IMR-90 (cell line): ENCODE results near the gene PTBP1. TPM values are rescaled to one million over a fixed set of nuclear protein-coding genes. Genes with fewer than 3 reads are reported as not detected.

Experiments
- ATAC-seq: fragments of 200-7000 bp; cut with Tn5 transposase; 2 replicates; pipeline ENCODE4 v1.9.1; 2020; ENCODE audit warnings: low read depth, mild to moderate bottlenecking, moderate library complexity
- BruUV-seq: library from RNA; stranded (reverse); fragments of 400-500 nt; replicated peaks from 2 replicates; lab custom pipeline; 2021; lab: Mats Ljungman, UMichigan
- CTCF ChIA-PET: fragments of 300-600 bp; formaldehyde crosslinking; extraction: SDS; loops from one replicate; lab custom pipeline; 2021; ENCODE audit warnings: antibody characterized with exemption; lab: Yijun Ruan, JAX
- POLR2A ChIA-PET: fragments of 300-600 bp; sonication (Branson Sonifier 250); formaldehyde crosslinking; loops from one replicate; lab custom pipeline; 2022; ENCODE audit warnings: antibody characterized with exemption; ENCODE audit not compliant: unreplicated experiment; lab: Charles Lee
- DNase-seq: peaks from one replicate; pipeline ENCODE4 v3.0.0; 2013
- H2AFZ ChIP-seq: replicated peaks from 2 replicates; pipeline ENCODE3; 2013; ENCODE audit warnings: low read length, mild to moderate bottlenecking; ENCODE audit not compliant: poor library complexity
- H2AK5ac ChIP-seq: 2 replicates; pipeline ENCODE4 v1.6.1; 2013; ENCODE audit warnings: low read depth, low read length, inconsistent platforms
- H2AK9ac ChIP-seq: replicated peaks from 2 replicates; pipeline ENCODE3; 2013; ENCODE audit warnings: mild to moderate bottlenecking, low read depth, low read length, moderate library complexity; ENCODE audit not compliant: poor library complexity
- H2BK120ac ChIP-seq: 2 replicates; pipeline ENCODE4 v1.6.1; 2013; ENCODE audit warnings: low read depth, low read length, inconsistent platforms
- H2BK15ac ChIP-seq: 3 replicates; pipeline ENCODE4 v1.6.1; 2013; ENCODE audit warnings: low read depth, low read length, inconsistent platforms
- H2BK20ac ChIP-seq: 2 replicates; pipeline ENCODE4 v1.6.1; 2013; ENCODE audit warnings: low read depth, mild to moderate bottlenecking, inconsistent platforms, low read length, moderate library complexity
- H2BK5ac ChIP-seq: 2 replicates; pipeline ENCODE4 v1.6.1; 2013; ENCODE audit warnings: mild to moderate bottlenecking, low read depth, low read length, inconsistent platforms; ENCODE audit not compliant: poor library complexity, severe bottlenecking
- H3K14ac ChIP-seq: replicated peaks from 2 replicates; pipeline ENCODE4 v1.6.1; 2013; ENCODE audit warnings: low read depth, low read length, inconsistent platforms
- H3K18ac ChIP-seq: 2 replicates; pipeline ENCODE4 v1.6.1; 2013; ENCODE audit warnings: low read depth, low read length, control low read depth
- H3K23ac ChIP-seq: 2 replicates; pipeline ENCODE4 v1.6.1; 2013; ENCODE audit warnings: low read depth, low read length, inconsistent platforms
- H3K27ac ChIP-seq: 2 replicates; pipeline ENCODE4 v1.5.1; 2013; ENCODE audit warnings: mild to moderate bottlenecking, control low read depth, low read length; ENCODE audit not compliant: insufficient read depth
- H3K27me3 ChIP-seq: 2 replicates; pipeline ENCODE4 v1.6.1; 2013; ENCODE audit warnings: low read length; ENCODE audit not compliant: control insufficient read depth, insufficient read depth
- H3K36me3 ChIP-seq: 2 replicates; pipeline ENCODE4 v1.6.1; 2013; ENCODE audit warnings: low read length, mixed read lengths; ENCODE audit not compliant: control insufficient read depth, insufficient read depth
- H3K4ac ChIP-seq: 2 replicates; pipeline ENCODE4 v1.6.1; 2013; ENCODE audit warnings: low read depth, low read length, inconsistent platforms
- H3K4me1 ChIP-seq: 2 replicates; pipeline ENCODE4 v1.6.1; 2013; ENCODE audit warnings: low read length, mixed read lengths; ENCODE audit not compliant: control insufficient read depth, insufficient read depth
- H3K4me2 ChIP-seq: 2 replicates; pipeline ENCODE4 v1.6.1; 2013; ENCODE audit warnings: low read depth, mild to moderate bottlenecking, control low read depth, low read length, moderate library complexity
- H3K4me3 ChIP-seq: 2 replicates; pipeline ENCODE4 v1.5.1; 2013; ENCODE audit warnings: low read depth, mild to moderate bottlenecking, control low read depth, low read length, moderate library complexity; ENCODE audit not compliant: insufficient read depth
- H3K56ac ChIP-seq: 2 replicates; pipeline ENCODE4 v1.6.1; 2013; ENCODE audit warnings: low read length, inconsistent platforms; ENCODE audit not compliant: insufficient read depth; ENCODE audit errors: extremely low read depth
- H3K79me1 ChIP-seq, 2 experiments: 2 replicates each; pipeline ENCODE4 v1.6.1; 2013; ENCODE audit warnings: low read length in 2 of 2, inconsistent platforms in 1 of 2, low read depth in 1 of 2
- H3K9ac ChIP-seq: 2 replicates; pipeline ENCODE4 v1.6.1; 2013; ENCODE audit warnings: low read depth, low read length, control low read depth
- H3K9me1 ChIP-seq: 2 replicates; pipeline ENCODE4 v1.6.1; 2013; ENCODE audit warnings: low read length, inconsistent platforms; ENCODE audit not compliant: insufficient read depth
- H3K9me3 ChIP-seq: 2 replicates; pipeline ENCODE4 v1.6.1; 2013; ENCODE audit warnings: low read length; ENCODE audit not compliant: control insufficient read depth, insufficient read depth
- H4K20me1 ChIP-seq: 2 replicates; pipeline ENCODE4 v1.6.1; 2013; ENCODE audit warnings: low read length, inconsistent platforms; ENCODE audit not compliant: insufficient read depth
- H4K5ac ChIP-seq: 2 replicates; pipeline ENCODE4 v1.6.1; 2013; ENCODE audit warnings: mild to moderate bottlenecking, low read depth, low read length, control low read depth
- H4K8ac ChIP-seq, 2 experiments: 2 replicates each; pipeline ENCODE4 v1.6.1; 2013; ENCODE audit warnings: low read depth in 2 of 2, low read length in 2 of 2, control low read depth in 1 of 2, inconsistent platforms in 1 of 2
- H4K91ac ChIP-seq: 2 replicates; pipeline ENCODE4 v1.6.1; 2013; ENCODE audit warnings: low read depth, low read length, inconsistent platforms; ENCODE audit not compliant: insufficient read depth
- BHLHE40 ChIP-seq: fragments of 150-350 bp; IDR thresholded peaks from 2 replicates; pipeline ENCODE4 v1.6.1; 2016; ENCODE audit warnings: mild to moderate bottlenecking, low read depth, low read length
- CEBPB ChIP-seq: IDR thresholded peaks from 2 replicates; pipeline ENCODE4 v1.6.1; 2012; ENCODE audit warnings: low read depth, low read length, improper control_type of control experiment
- CHD1 ChIP-seq: IDR thresholded peaks from 2 replicates; pipeline ENCODE4 v1.6.1; 2012; ENCODE audit warnings: low read depth, low read length, improper control_type of control experiment
- FOS ChIP-seq: fragments of 150-350 bp; IDR thresholded peaks from 2 replicates; pipeline ENCODE4 v1.6.1; 2016; ENCODE audit warnings: low read depth, low read length
- MAFK ChIP-seq: IDR thresholded peaks from 2 replicates; pipeline ENCODE4 v1.6.1; 2012; ENCODE audit warnings: low read depth, low read length, improper control_type of control experiment
- NFE2L2 ChIP-seq: fragments of 150-350 bp; IDR thresholded peaks from 2 replicates; pipeline ENCODE4 v1.6.1; 2016; ENCODE audit warnings: low read depth, mild to moderate bottlenecking, low read length
- POLR2A ChIP-seq: IDR thresholded peaks from 2 replicates; pipeline ENCODE4 v1.6.1; 2012; ENCODE audit warnings: mild to moderate bottlenecking, low read depth, low read length
- RAD21 ChIP-seq: IDR thresholded peaks from 2 replicates; pipeline ENCODE4 v1.6.1; 2012; ENCODE audit warnings: low read length, improper control_type of control experiment
- RCOR1 ChIP-seq: IDR thresholded peaks from 2 replicates; pipeline ENCODE4 v1.6.1; 2012; ENCODE audit warnings: mild to moderate bottlenecking, low read length, improper control_type of control experiment; ENCODE audit not compliant: insufficient replicate concordance
- RFX5 ChIP-seq: IDR thresholded peaks from 2 replicates; pipeline ENCODE4 v1.8.0; 2012; ENCODE audit warnings: low read depth, mild to moderate bottlenecking, low read length, moderate library complexity
- SMC3 ChIP-seq: fragments of 150-350 bp; IDR thresholded peaks from 2 replicates; pipeline ENCODE4 v1.6.1; 2016; ENCODE audit warnings: low read depth, mild to moderate bottlenecking, antibody characterized with exemption, low read length, moderate library complexity
- WGBS, 2 experiments: methylation state at CpG; one replicate each; pipeline versions ENCODE4 v1.1.5 to v1.1.7; 2013; ENCODE audit warnings: missing lambda C conversion rate in 2 of 2; ENCODE audit not compliant: insufficient read length in 1 of 2; ENCODE audit errors: extremely low coverage in 2 of 2; 5-methylcytosine and 5-hydroxymethylcytosine counted together
- dilution Hi-C: fragments of 300-500 bp; cut with HindIII; formaldehyde crosslinking; loops from one replicate; pipeline ENCODE4 v1.14.3; 2018; ENCODE audit warnings: low sequenced_read_pairs; ENCODE audit not compliant: unreplicated experiment
- in situ Hi-C: fragments of 300-500 bp; cut with MboI; formaldehyde crosslinking; loops from 3 replicates; pipeline ENCODE4 v1.14.3; 2019; ENCODE audit warnings: low sequenced_read_pairs, inconsistent platforms, mixed read lengths
- intact Hi-C: fragments of 100-400 bp; cut with micrococcal nuclease; formaldehyde crosslinking; loops from 2 replicates; pipeline ENCODE4 v1.10.0; 2022
- polyA plus RNA-seq, 3 experiments: library from polyadenylated mRNA; depleted of rRNA; stranded (reverse); fragments of >200 nt; gene quantifications; 2 replicates each; pipeline ENCODE4 v1.2.3, GENCODE V29; 2012; ENCODE audit warnings: low replicate concordance in 1 of 3
- total RNA-seq: library from RNA; depleted of rRNA; stranded (reverse); fragments of >200 nt; gene quantifications from 2 replicates; pipeline ENCODE4 v1.2.3, GENCODE V29; 2012
- TF ChIP-seq, protein P1 (sequence below): fragments of 150-350 bp; IDR thresholded peaks from 2 replicates; pipeline ENCODE4 v1.6.1; 2017; ENCODE audit warnings: mild to moderate bottlenecking, antibody characterized with exemption, low read length, low read depth
- TF ChIP-seq, protein P2 (sequence below): fragments of 150-350 bp; IDR thresholded peaks from 2 replicates; pipeline ENCODE4 v1.6.1; 2016; ENCODE audit warnings: low read depth, mild to moderate bottlenecking, low read length, moderate library complexity, borderline replicate concordance
- TF ChIP-seq, protein P3 (sequence below): conservative IDR thresholded peaks from 2 replicates; pipeline ENCODE4 v1.5.1; 2012; ENCODE audit warnings: mild to moderate bottlenecking, low read depth, low read length, improper control_type of control experiment

PTBP1 gene
- total and polyA plus RNA-seq, 2 of the 4 experiments (the other 2 are of a cell fraction) = 146 to 269 TPM

DNA sequence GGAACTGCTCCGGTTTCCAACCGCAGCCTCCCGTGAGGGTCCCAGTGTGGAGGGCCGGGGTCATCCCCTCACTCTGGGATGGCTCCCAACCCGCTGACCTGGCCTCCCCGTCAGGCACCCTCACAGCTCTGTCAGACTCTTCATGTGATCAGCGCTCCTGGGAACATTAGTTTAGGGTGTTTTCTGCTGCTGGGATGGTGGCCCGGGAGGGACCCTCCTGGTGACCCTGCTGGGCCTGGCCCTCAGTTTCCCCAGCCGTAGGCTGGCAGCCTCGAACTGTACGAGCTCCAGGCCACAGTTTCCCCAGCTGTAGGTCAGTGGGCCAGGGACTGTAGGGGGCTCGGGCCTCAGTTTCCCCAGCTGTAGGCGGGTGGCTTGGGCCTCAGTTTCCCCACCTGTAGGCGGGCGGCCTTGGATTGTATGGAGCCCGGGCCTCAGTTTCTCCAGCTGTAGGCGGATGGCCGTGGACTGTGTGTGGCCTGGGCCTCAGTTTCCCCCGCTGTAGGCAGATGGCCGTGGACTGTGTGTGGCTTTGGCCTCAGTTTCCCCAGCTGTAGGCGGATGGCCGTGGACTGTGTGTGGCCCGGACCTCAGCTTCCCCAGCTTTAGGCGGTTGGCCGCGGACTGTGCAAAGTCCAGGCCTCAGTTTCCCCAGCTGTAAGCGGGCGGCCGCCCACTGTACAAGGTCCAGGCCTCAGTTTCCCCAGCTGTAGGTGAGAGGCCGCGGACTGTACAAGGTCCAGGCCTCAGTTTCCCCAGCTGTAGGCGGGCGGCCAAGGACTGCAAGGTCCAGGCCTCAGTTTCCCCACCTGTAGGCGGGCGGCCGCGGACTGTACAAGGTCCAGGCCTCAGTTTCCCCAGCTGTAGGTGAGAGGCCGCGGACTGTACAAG is 1.3 kb upstream of the PTBP1 start:
- DNase-seq = no peak
- Histone ChIP-seq H3K14ac (no peak overlapping the region), H3K27ac (no peak overlapping the region; the same call in 1 of the 2 replicates), H2BK5ac (peak overlapping the region; percentile 89), H3K23ac (no peak overlapping the region), H4K5ac (0 out of 2 replicates have a peak overlapping the region, but pooled peaks have one; percentile 83), H3K4me1 (peaks cover 15% of the 10 kb centered on the region), H3K79me1 (peaks cover 0 to 5% of the 10 kb centered on the region in 2 experiments; a peak in 1 of 4 replicates), H2AK5ac (peak overlapping the region; percentile 83), H2BK120ac (no peak overlapping the region), H4K20me1 (peaks cover 31% of the 10 kb centered on the region), H4K91ac (peak overlapping the region; percentile 59; the same call in 1 of the 2 replicates), H3K9me1 (peaks cover 2% of the 10 kb centered on the region; the same call in 1 of the 2 replicates), H4K8ac (peak overlapping the region; percentile 13 to 98; a peak in 3 of 4 replicates), H2BK15ac (no peak overlapping the region; the same call in 2 of the 3 replicates), H3K27me3 (no peaks in the 10 kb centered on the region), H3K56ac (no peak overlapping the region), H2AK9ac (peak overlapping the region; percentile 92), H3K4ac (peak overlapping the region; percentile 91; the same call in 1 of the 2 replicates), H3K9ac (no peak overlapping the region), H3K36me3 (peaks cover 19% of the 10 kb centered on the region), H3K4me2 (no peak overlapping the region; the same call in 1 of the 2 replicates), H2BK20ac (no peak overlapping the region), H3K18ac (no peak overlapping the region), H2AFZ (no peak overlapping the region), H3K4me3 (no peak overlapping the region), H3K9me3 (no peaks in the 10 kb centered on the region)
- CTCF ChIA-PET = no interaction called here
- POLR2A ChIA-PET = no interaction called here
- intact Hi-C loops = loop anchor here (2.0 kb wide), 1 partner anchor 13 kb away; no protein-coding TSS in a partner anchor
- WGBS, 2 experiments = 88% methylated on average over 18 of the region's 39 CpGs; no CpG with 5 or more reads in 1 of the 2 experiments
- in situ Hi-C loops = no loop called here
- dilution Hi-C loops = no loop called here
- no peak for ATAC-seq
- BruUV-seq = no TSS peak
- TF ChIP-seq RAD21 (no peak), SMC3 (no peak), CEBPB (no peak), BHLHE40 (no peak), RFX5 (no peak), NFE2L2 (no peak), MAFK (no peak), FOS (no peak), RCOR1 (no peak), POLR2A (no peak), CHD1 (no peak)
- TF ChIP-seq, protein P1, sequence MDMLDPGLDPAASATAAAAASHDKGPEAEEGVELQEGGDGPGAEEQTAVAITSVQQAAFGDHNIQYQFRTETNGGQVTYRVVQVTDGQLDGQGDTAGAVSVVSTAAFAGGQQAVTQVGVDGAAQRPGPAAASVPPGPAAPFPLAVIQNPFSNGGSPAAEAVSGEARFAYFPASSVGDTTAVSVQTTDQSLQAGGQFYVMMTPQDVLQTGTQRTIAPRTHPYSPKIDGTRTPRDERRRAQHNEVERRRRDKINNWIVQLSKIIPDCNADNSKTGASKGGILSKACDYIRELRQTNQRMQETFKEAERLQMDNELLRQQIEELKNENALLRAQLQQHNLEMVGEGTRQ = no peak
- TF ChIP-seq, protein P2, sequence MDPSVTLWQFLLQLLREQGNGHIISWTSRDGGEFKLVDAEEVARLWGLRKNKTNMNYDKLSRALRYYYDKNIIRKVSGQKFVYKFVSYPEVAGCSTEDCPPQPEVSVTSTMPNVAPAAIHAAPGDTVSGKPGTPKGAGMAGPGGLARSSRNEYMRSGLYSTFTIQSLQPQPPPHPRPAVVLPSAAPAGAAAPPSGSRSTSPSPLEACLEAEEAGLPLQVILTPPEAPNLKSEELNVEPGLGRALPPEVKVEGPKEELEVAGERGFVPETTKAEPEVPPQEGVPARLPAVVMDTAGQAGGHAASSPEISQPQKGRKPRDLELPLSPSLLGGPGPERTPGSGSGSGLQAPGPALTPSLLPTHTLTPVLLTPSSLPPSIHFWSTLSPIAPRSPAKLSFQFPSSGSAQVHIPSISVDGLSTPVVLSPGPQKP = no peak
- TF ChIP-seq, protein P3, sequence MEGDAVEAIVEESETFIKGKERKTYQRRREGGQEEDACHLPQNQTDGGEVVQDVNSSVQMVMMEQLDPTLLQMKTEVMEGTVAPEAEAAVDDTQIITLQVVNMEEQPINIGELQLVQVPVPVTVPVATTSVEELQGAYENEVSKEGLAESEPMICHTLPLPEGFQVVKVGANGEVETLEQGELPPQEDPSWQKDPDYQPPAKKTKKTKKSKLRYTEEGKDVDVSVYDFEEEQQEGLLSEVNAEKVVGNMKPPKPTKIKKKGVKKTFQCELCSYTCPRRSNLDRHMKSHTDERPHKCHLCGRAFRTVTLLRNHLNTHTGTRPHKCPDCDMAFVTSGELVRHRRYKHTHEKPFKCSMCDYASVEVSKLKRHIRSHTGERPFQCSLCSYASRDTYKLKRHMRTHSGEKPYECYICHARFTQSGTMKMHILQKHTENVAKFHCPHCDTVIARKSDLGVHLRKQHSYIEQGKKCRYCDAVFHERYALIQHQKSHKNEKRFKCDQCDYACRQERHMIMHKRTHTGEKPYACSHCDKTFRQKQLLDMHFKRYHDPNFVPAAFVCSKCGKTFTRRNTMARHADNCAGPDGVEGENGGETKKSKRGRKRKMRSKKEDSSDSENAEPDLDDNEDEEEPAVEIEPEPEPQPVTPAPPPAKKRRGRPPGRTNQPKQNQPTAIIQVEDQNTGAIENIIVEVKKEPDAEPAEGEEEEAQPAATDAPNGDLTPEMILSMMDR = no peak
